Measurements from ENCODE around the gene GPR180.

DNA sequence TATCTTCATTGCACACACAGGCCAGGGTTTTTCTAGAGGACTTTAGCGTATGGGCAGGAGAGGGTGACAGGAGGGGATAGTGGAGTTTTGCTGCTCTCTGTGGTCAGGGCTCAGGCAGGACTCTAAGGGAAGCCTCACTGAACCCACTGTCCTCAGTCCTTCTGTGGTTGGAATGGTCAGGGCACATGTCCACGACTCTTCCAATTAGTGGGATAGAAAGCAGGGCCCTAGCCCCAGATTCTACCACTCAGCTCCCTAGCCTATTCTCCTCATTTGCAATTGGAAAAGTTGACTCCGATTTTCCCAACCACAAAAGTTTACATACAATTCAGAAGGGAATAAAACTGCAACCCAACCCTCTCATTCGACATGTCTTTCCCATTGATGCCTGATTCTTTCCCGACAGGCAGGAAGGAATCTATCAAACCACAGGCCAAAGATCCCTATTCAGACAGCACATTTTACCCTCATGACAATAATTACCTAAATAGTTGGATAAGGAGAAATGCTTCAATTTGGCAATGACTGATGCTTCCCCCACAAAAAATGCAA, 43.9 kb upstream of the GPR180 start:
- TF ChIP-seq EZH2 (IDR thresholded peaks at IDR 0.05; ENCODE audit: insufficient read depth, poor library complexity, severe bottlenecking) (no peak), EZH2phosphoT487 (IDR thresholded peaks at IDR 0.05; ENCODE audit: insufficient read depth, low read depth) (no peak)

Data from GM23248 (cell line).